HEK293 (cell line): ENCODE data around the gene COBL.

Source experiments
- CTCF ChIA-PET: fragments of 350-600 bp; formaldehyde crosslinking; extraction: SDS; loops from one replicate; lab custom pipeline; 2021; ENCODE audit warnings: antibody characterized with exemption; lab: Yijun Ruan, JAX
- POLR2A ChIA-PET: fragments of 300-600 bp; formaldehyde crosslinking; extraction: SDS; loops from one replicate; lab custom pipeline; 2020; ENCODE audit warnings: antibody characterized with exemption, inconsistent platforms; lab: Yijun Ruan, JAX
- H3K27ac ChIP-seq: fragments of 200-500 bp; sonication (Bioruptor generic); 2 replicates; pipeline ENCODE4 v1.5.1; 2014; ENCODE audit warnings: low read depth, low read length, control low read depth, inconsistent platforms; ENCODE audit errors: extremely low read depth
- H3K36me3 ChIP-seq, 2 experiments: fragments of 200-500 bp in 1 of 2; sonication (Bioruptor generic) in 1 of 2; 1 replicate in 1 of 2; 2 replicates in 1 of 2; pipeline ENCODE4 v1.5.1; 2014 to 2017; ENCODE audit warnings: inconsistent platforms in 2 of 2, low read length in 2 of 2; ENCODE audit not compliant: control insufficient read depth in 2 of 2, insufficient read depth in 1 of 2
- H3K4me1 ChIP-seq: fragments of 200-500 bp; sonication (Bioruptor generic); 2 replicates; pipeline ENCODE4 v1.5.1; 2014; ENCODE audit warnings: mild to moderate bottlenecking, low read length, inconsistent platforms; ENCODE audit not compliant: control insufficient read depth, insufficient read depth
- H3K4me3 ChIP-seq: 2 replicates; pipeline ENCODE4 v1.5.1; 2011; ENCODE audit warnings: low read depth, mild to moderate bottlenecking, control low read depth, low read length, moderate library complexity
- H3K9me3 ChIP-seq: fragments of 200-500 bp; sonication (Bioruptor generic); 2 replicates; pipeline ENCODE4 v1.5.1; 2014; ENCODE audit warnings: low read depth, low read length, inconsistent platforms; ENCODE audit not compliant: control insufficient read depth, insufficient read depth
- EGR2 ChIP-seq: fragments of 450-650 bp; formaldehyde crosslinking; IDR thresholded peaks from 2 replicates; pipeline ENCODE4 v1.5.1; 2016; ENCODE audit warnings: low read depth, missing biosample characterization, missing genetic modification characterization
- FEZF1 ChIP-seq: fragments of 450-650 bp; formaldehyde crosslinking; IDR thresholded peaks from 2 replicates; pipeline ENCODE4 v1.5.1; 2016; ENCODE audit warnings: missing biosample characterization, missing genetic modification characterization
- SETDB1 ChIP-seq: IDR thresholded peaks from one replicate; pipeline ENCODE4 v1.6.1; 2017; ENCODE audit warnings: mild to moderate bottlenecking, low read length, moderate library complexity, mixed read lengths; ENCODE audit not compliant: insufficient read length
- WT1 ChIP-seq: fragments of 450-650 bp; formaldehyde crosslinking; IDR thresholded peaks from 2 replicates; pipeline ENCODE4 v1.5.1; 2016; ENCODE audit warnings: missing biosample characterization, missing genetic modification characterization
- ZBTB17 ChIP-seq: fragments of 450-650 bp; formaldehyde crosslinking; IDR thresholded peaks from 2 replicates; pipeline ENCODE4 v1.5.1; 2016; ENCODE audit warnings: missing biosample characterization, missing genetic modification characterization
- ZFP41 ChIP-seq: fragments of 450-650 bp; formaldehyde crosslinking; IDR thresholded peaks from 2 replicates; pipeline ENCODE4 v1.5.1; 2016; ENCODE audit warnings: missing biosample characterization, missing genetic modification characterization, borderline replicate concordance
- ZNF114 ChIP-seq: fragments of 450-650 bp; formaldehyde crosslinking; IDR thresholded peaks from 2 replicates; pipeline ENCODE4 v1.5.0; 2017; ENCODE audit warnings: missing biosample characterization, missing genetic modification characterization
- ZNF184 ChIP-seq: fragments of 450-650 bp; IDR thresholded peaks from 2 replicates; pipeline ENCODE4 v1.5.1; 2018; ENCODE audit warnings: missing biosample characterization, mild to moderate bottlenecking, missing genetic modification characterization
- ZNF510 ChIP-seq: fragments of 450-650 bp; formaldehyde crosslinking; IDR thresholded peaks from 2 replicates; pipeline ENCODE4 v1.5.1; 2018; ENCODE audit warnings: mild to moderate bottlenecking, missing genetic modification characterization, missing biosample characterization; ENCODE audit not compliant: insufficient replicate concordance
- ZNF513 ChIP-seq: fragments of 450-650 bp; IDR thresholded peaks from 2 replicates; pipeline ENCODE4 v1.5.1; 2018; ENCODE audit warnings: missing biosample characterization, missing genetic modification characterization
- ZNF596 ChIP-seq: fragments of 450-650 bp; IDR thresholded peaks from 2 replicates; pipeline ENCODE4 v1.5.0; 2018; ENCODE audit warnings: missing biosample characterization, mild to moderate bottlenecking, missing genetic modification characterization, moderate library complexity
- ZNF626 ChIP-seq: fragments of 450-650 bp; sonication (Bioruptor Pico); formaldehyde crosslinking; IDR thresholded peaks from 2 replicates; pipeline ENCODE4 v1.5.1; 2018; ENCODE audit warnings: missing biosample characterization, missing genetic modification characterization, inconsistent platforms
- ZNF776 ChIP-seq: fragments of 450-650 bp; formaldehyde crosslinking; IDR thresholded peaks from 2 replicates; pipeline ENCODE4 v1.5.0; 2017; ENCODE audit warnings: missing biosample characterization, missing genetic modification characterization, borderline replicate concordance
- ZSCAN18 ChIP-seq: fragments of 450-650 bp; formaldehyde crosslinking; IDR thresholded peaks from 2 replicates; pipeline ENCODE4 v1.5.1; 2016; ENCODE audit warnings: missing biosample characterization, missing genetic modification characterization
- TF ChIP-seq, protein P1 (sequence below): fragments of 450-650 bp; formaldehyde crosslinking; IDR thresholded peaks from 2 replicates; pipeline ENCODE4 v1.5.1; 2017; ENCODE audit warnings: missing biosample characterization, missing genetic modification characterization
- TF ChIP-seq, protein P2 (sequence below): fragments of 450-650 bp; formaldehyde crosslinking; IDR thresholded peaks from 2 replicates; pipeline ENCODE4 v1.5.1; 2016; ENCODE audit warnings: missing biosample characterization, missing genetic modification characterization
- TF ChIP-seq, protein P3 (sequence below): fragments of 450-650 bp; formaldehyde crosslinking; IDR thresholded peaks from 2 replicates; pipeline ENCODE4 v1.5.1; 2016; ENCODE audit warnings: missing biosample characterization, missing genetic modification characterization

Gene COBL

DNA sequence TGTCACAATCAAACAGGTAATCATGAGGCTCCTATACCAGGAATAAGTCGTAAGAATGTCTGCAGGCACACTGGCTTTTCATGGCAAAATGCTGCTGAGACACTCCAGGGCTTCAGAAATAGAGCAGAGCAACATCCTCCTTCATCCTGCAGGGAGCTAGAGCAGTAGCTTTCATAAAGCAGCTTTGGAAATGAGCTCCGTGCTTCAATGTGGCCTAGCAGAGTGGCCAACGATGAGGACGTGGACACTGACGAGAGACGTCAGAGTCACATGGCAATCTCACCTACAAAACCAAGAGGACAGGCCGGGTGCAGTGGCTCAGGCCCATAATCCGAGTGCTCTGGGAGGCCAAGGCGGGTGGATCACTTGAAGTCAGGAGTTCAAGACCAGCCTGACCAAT is 9.8 kb downstream of the COBL start:
- Histone ChIP-seq H3K4me1 (peaks cover 10% of the 10 kb centered on the region; the same call in 1 of the 2 replicates), H3K27ac (no peak overlapping the region), H3K4me3 (no peak overlapping the region), H3K9me3 (no peaks in the 10 kb centered on the region), H3K36me3 (no peaks in the 10 kb centered on the region)
- ChIA-PET CTCF (interaction anchor here (1.1 kb wide), 1 partner anchor 51 kb away, joined by 3 read pairs; no protein-coding TSS in a partner anchor), POLR2A (no interaction called here)
- TF ChIP-seq ZNF510 (no peak), SETDB1 (no peak), ZNF513 (tag by site-specific recombination) (no peak), WT1 (tag by site-specific recombination) (no peak), ZSCAN18 (tag by site-specific recombination) (no peak), ZNF596 (tag by site-specific recombination) (no peak), ZNF776 (tag by site-specific recombination) (no peak), ZNF114 (tag by site-specific recombination) (no peak), EGR2 (no peak), ZBTB17 (no peak), ZNF184 (tag by site-specific recombination) (no peak), ZFP41 (tag by site-specific recombination) (no peak), FEZF1 (tag by site-specific recombination) (no peak), ZNF626 (tag by site-specific recombination) (no peak)
- TF ChIP-seq, protein P1, sequence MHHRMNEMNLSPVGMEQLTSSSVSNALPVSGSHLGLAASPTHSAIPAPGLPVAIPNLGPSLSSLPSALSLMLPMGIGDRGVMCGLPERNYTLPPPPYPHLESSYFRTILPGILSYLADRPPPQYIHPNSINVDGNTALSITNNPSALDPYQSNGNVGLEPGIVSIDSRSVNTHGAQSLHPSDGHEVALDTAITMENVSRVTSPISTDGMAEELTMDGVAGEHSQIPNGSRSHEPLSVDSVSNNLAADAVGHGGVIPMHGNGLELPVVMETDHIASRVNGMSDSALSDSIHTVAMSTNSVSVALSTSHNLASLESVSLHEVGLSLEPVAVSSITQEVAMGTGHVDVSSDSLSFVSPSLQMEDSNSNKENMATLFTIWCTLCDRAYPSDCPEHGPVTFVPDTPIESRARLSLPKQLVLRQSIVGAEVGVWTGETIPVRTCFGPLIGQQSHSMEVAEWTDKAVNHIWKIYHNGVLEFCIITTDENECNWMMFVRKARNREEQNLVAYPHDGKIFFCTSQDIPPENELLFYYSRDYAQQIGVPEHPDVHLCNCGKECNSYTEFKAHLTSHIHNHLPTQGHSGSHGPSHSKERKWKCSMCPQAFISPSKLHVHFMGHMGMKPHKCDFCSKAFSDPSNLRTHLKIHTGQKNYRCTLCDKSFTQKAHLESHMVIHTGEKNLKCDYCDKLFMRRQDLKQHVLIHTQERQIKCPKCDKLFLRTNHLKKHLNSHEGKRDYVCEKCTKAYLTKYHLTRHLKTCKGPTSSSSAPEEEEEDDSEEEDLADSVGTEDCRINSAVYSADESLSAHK = no peak
- TF ChIP-seq, protein P2, sequence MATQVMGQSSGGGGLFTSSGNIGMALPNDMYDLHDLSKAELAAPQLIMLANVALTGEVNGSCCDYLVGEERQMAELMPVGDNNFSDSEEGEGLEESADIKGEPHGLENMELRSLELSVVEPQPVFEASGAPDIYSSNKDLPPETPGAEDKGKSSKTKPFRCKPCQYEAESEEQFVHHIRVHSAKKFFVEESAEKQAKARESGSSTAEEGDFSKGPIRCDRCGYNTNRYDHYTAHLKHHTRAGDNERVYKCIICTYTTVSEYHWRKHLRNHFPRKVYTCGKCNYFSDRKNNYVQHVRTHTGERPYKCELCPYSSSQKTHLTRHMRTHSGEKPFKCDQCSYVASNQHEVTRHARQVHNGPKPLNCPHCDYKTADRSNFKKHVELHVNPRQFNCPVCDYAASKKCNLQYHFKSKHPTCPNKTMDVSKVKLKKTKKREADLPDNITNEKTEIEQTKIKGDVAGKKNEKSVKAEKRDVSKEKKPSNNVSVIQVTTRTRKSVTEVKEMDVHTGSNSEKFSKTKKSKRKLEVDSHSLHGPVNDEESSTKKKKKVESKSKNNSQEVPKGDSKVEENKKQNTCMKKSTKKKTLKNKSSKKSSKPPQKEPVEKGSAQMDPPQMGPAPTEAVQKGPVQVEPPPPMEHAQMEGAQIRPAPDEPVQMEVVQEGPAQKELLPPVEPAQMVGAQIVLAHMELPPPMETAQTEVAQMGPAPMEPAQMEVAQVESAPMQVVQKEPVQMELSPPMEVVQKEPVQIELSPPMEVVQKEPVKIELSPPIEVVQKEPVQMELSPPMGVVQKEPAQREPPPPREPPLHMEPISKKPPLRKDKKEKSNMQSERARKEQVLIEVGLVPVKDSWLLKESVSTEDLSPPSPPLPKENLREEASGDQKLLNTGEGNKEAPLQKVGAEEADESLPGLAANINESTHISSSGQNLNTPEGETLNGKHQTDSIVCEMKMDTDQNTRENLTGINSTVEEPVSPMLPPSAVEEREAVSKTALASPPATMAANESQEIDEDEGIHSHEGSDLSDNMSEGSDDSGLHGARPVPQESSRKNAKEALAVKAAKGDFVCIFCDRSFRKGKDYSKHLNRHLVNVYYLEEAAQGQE (tag by site-specific recombination) = no peak
- TF ChIP-seq, protein P3, sequence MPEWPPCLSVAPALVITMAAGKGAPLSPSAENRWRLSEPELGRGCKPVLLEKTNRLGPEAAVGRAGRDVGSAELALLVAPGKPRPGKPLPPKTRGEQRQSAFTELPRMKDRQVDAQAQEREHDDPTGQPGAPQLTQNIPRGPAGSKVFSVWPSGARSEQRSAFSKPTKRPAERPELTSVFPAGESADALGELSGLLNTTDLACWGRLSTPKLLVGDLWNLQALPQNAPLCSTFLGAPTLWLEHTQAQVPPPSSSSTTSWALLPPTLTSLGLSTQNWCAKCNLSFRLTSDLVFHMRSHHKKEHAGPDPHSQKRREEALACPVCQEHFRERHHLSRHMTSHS (tag by site-specific recombination) = no peak
